GM12878 (cell line): Measurements from ENCODE around the gene FBLN5. TPM values are rescaled to one million over a fixed set of nuclear protein-coding genes. Genes with fewer than 3 reads are reported as not detected.

Experiments used
- ATAC-seq: fragments of 200-7000 bp; cut with Tn5 transposase; 3 replicates; pipeline ENCODE4 v1.9.1; 2020; ENCODE audit warnings: mild to moderate bottlenecking, moderate library complexity
- BruUV-seq: library from RNA; stranded (reverse); fragments of 400-500 nt; replicated peaks from 2 replicates; lab custom pipeline; 2021; lab: Mats Ljungman, UMichigan
- CTCF ChIA-PET: fragments of 300-600 bp; sonication (Branson Sonifier 250); formaldehyde crosslinking; extraction: SDS; loops from one replicate; lab custom pipeline; 2021; ENCODE audit warnings: inconsistent platforms; lab: Yijun Ruan, JAX
- POLR2A ChIA-PET: fragments of 350-600 bp; formaldehyde crosslinking; extraction: SDS; loops from one replicate; lab custom pipeline; 2021; ENCODE audit warnings: inconsistent platforms; lab: Charles Lee
- RAD21 ChIA-PET: fragments of 300-600 bp; sonication (Branson Sonifier 250); formaldehyde crosslinking; loops from one replicate; lab custom pipeline; 2023; ENCODE audit warnings: antibody characterized with exemption; ENCODE audit not compliant: unreplicated experiment; lab: Charles Lee
- SMC1A ChIA-PET: fragments of 300-600 bp; sonication (Branson Sonifier 250); formaldehyde crosslinking; loops from one replicate; lab custom pipeline; 2023; ENCODE audit not compliant: unreplicated experiment, uncharacterized antibody; lab: Charles Lee
- DNase-seq: peaks from one replicate; pipeline ENCODE4 v3.0.0-alpha.2; 2011; ENCODE audit warnings: low read depth, low spot score
- FAIRE-seq: peaks from 3 replicates; lab custom pipeline; 2011; peaks lifted over from hg19 to GRCh38; lab: Jason Lieb, UNC
- H2AFZ ChIP-seq: 2 replicates; pipeline ENCODE4 v1.6.0; 2011; ENCODE audit warnings: low read depth, low read length, control low read depth; ENCODE audit not compliant: control insufficient read depth
- H3K27ac ChIP-seq: 2 replicates; pipeline ENCODE4 v1.5.1; 2011; ENCODE audit warnings: control low read depth; ENCODE audit not compliant: control insufficient read depth, insufficient read depth
- H3K27me3 ChIP-seq, 2 experiments: replicated peaks in 1 of 2; 2 replicates each; pipeline versions ENCODE4 v1.6.0 to v1.6.1; 2011; ENCODE audit warnings: low read length in 1 of 2; ENCODE audit not compliant: control insufficient read depth in 2 of 2, insufficient read depth in 2 of 2
- H3K36me3 ChIP-seq, 2 experiments: 2 replicates each; pipeline ENCODE4 v1.5.1; 2011; ENCODE audit warnings: low read length in 1 of 2; ENCODE audit not compliant: control insufficient read depth in 2 of 2, insufficient read depth in 2 of 2
- H3K4me1 ChIP-seq: 2 replicates; pipeline ENCODE4 v1.6.1; 2011; ENCODE audit warnings: mild to moderate bottlenecking, low read length, moderate library complexity, mixed read lengths; ENCODE audit not compliant: control insufficient read depth, insufficient read depth
- H3K4me2 ChIP-seq: 2 replicates; pipeline ENCODE4 v1.6.0; 2011; ENCODE audit warnings: control low read depth; ENCODE audit not compliant: control insufficient read depth, insufficient read depth
- H3K4me3 ChIP-seq: fragments of 200-600 bp; sonication (generic); 2 replicates; pipeline ENCODE4 v1.5.1; 2016
- H3K79me2 ChIP-seq: 2 replicates; pipeline ENCODE4 v1.6.0; 2011; ENCODE audit warnings: low read length; ENCODE audit not compliant: control insufficient read depth, insufficient read depth
- H3K9ac ChIP-seq: 2 replicates; pipeline ENCODE4 v1.8.0; 2011; ENCODE audit warnings: low read length, control low read depth, mixed read lengths; ENCODE audit not compliant: control insufficient read depth, insufficient read depth
- H3K9me3 ChIP-seq: replicated peaks from 3 replicates; pipeline ENCODE4 v1.5.1; 2011; ENCODE audit warnings: mild to moderate bottlenecking, low read length; ENCODE audit not compliant: control insufficient read depth, insufficient read depth
- H4K20me1 ChIP-seq: 2 replicates; pipeline ENCODE4 v1.6.0; 2011; ENCODE audit not compliant: control insufficient read depth, insufficient read depth
- FOXM1 ChIP-seq: IDR thresholded peaks from 2 replicates; pipeline ENCODE4 v1.6.1; 2012; ENCODE audit warnings: low read depth, mild to moderate bottlenecking, inconsistent platforms, low read length, moderate library complexity
- IRF3 ChIP-seq: fragments of 450-650 bp; IDR thresholded peaks from 2 replicates; pipeline ENCODE4 v1.6.1; 2014; ENCODE audit warnings: mild to moderate bottlenecking
- KLF5 ChIP-seq: fragments of 450-650 bp; IDR thresholded peaks from 2 replicates; pipeline ENCODE4 v1.6.1; 2014; ENCODE audit warnings: mild to moderate bottlenecking; ENCODE audit not compliant: partially characterized antibody
- MYC ChIP-seq: IDR thresholded peaks from 2 replicates; pipeline ENCODE4 v1.6.1; 2011; ENCODE audit warnings: mild to moderate bottlenecking, low read length, moderate library complexity, inconsistent platforms; ENCODE audit not compliant: insufficient read depth, insufficient replicate concordance, insufficient read length, severe bottlenecking
- RCOR1 ChIP-seq: conservative IDR thresholded peaks from 2 replicates; pipeline ENCODE4 v1.6.1; 2012; ENCODE audit warnings: low read depth, low read length, improper control_type of control experiment
- SREBF2 ChIP-seq: IDR thresholded peaks from 2 replicates; pipeline ENCODE4 v1.6.1; 2012; ENCODE audit warnings: mild to moderate bottlenecking, low read length
- SRF ChIP-seq, 2 experiments: IDR thresholded peaks; 2 replicates each; pipeline ENCODE4 v1.6.1; 2011; ENCODE audit warnings: low read depth in 2 of 2, low read length in 2 of 2, mild to moderate bottlenecking in 1 of 2, moderate library complexity in 1 of 2
- SUZ12 ChIP-seq: fragments of 200-600 bp; sonication (generic); IDR thresholded peaks from one replicate; pipeline ENCODE4 v1.6.1; 2018; ENCODE audit warnings: antibody characterized with exemption, mild to moderate bottlenecking; ENCODE audit not compliant: unreplicated experiment
- TAF1 ChIP-seq: IDR thresholded peaks from 2 replicates; pipeline ENCODE4 v1.6.1; 2011; ENCODE audit warnings: mild to moderate bottlenecking, low read depth, low read length, borderline replicate concordance
- in situ Hi-C: fragments of 300-500 bp; cut with MboI; formaldehyde crosslinking; loops from 9 replicates; pipeline ENCODE4 v1.14.3; 2018; ENCODE audit warnings: mixed read lengths
- intact Hi-C: fragments of 100-400 bp; cut with micrococcal nuclease; formaldehyde crosslinking; loops from one replicate; pipeline ENCODE4 v1.14.2; 2022; ENCODE audit not compliant: unreplicated experiment
- polyA plus RNA-seq, 11 experiments: library from polyadenylated mRNA; depleted of rRNA in 4 of 11; unstranded in 6 of 11; stranded (reverse) in 5 of 11; fragments of >200 nt; fragmentation: Nextera tagmentation in 4 of 11; fragmentation: Illumina TruSeq in 1 of 11; extraction: Ambion mirVana in 4 of 11; extraction: Trizol in 1 of 11; gene quantifications; 1 replicate in 1 of 11; 2 replicates in 10 of 11; pipeline versions ENCODE4 v1.2.1 to v1.2.3, GENCODE V29; 2011 to 2016; ENCODE audit warnings: inconsistent platforms in 2 of 11, missing spikeins in 2 of 11, low read depth in 1 of 11
- total RNA-seq, 4 experiments: library from RNA; depleted of rRNA in 3 of 4; stranded (reverse); fragments of >200 nt in 3 of 4; fragmentation: Illumina TruSeq in 1 of 4; extraction: Trizol in 1 of 4; gene quantifications; 2 replicates each; pipeline versions ENCODE4 v1.2.1 to v1.2.3, GENCODE V29; 2013 to 2021
- TF ChIP-seq, protein P1 (sequence below): IDR thresholded peaks from 2 replicates; pipeline ENCODE4 v1.6.1; 2012; ENCODE audit warnings: improper control_type of control experiment, low read depth, low read length; ENCODE audit not compliant: insufficient replicate concordance
- TF ChIP-seq, protein P2 (sequence below): fragments of 450-650 bp; formaldehyde crosslinking; IDR thresholded peaks from 2 replicates; pipeline ENCODE4 v1.4.0; 2020; ENCODE audit warnings: mild to moderate bottlenecking, moderate library complexity

Gene FBLN5
- total and polyA plus RNA-seq, 10 of the 15 experiments (the other 5 are each of a cell fraction or from before 2014, with no cell fraction given): 0.03 to 0.64 (median 0.24) TPM

GRCh38 chr14:91841065-91841464 lies 106.4 kb downstream of the FBLN5 start:
- DNase-seq (no peak), ATAC-seq (no peak), FAIRE-seq (no peak)
- Histone ChIP-seq H4K20me1 (no peaks in the 10 kb centered on the region), H3K27ac (no peak overlapping the region), H2AFZ (no peak overlapping the region), H3K4me3 (no peak overlapping the region), H3K9ac (no peak overlapping the region), H3K79me2 (no peaks in the 10 kb centered on the region), H3K36me3 (no peaks in the 10 kb centered on the region), H3K4me2 (no peak overlapping the region), H3K9me3 (peaks cover 3% of the 10 kb centered on the region; the same call in 2 of the 3 replicates), H3K27me3 (peaks cover 0 to under 1% of the 10 kb centered on the region in 2 experiments; a peak in 1 of 4 replicates), H3K4me1 (peaks cover 17% of the 10 kb centered on the region)
- intact Hi-C loops (no loop called here), in situ Hi-C loops (no loop called here)
- SMC1A ChIA-PET: interaction anchor here (0.5 to 1.0 kb wide), 2 partner anchors 10 to 492 kb away, joined by 3 read pairs; no protein-coding TSS in a partner anchor
- POLR2A ChIA-PET: interaction anchor here (0.5 kb wide), 1 partner anchor 789 kb away, joined by 3 read pairs; no protein-coding TSS in a partner anchor
- no peak for TF ChIP-seq IRF3
- no peak for TF ChIP-seq TAF1
- no peak for TF ChIP-seq RCOR1
- TF ChIP-seq SREBF2: no peak
- TF ChIP-seq, protein P1, sequence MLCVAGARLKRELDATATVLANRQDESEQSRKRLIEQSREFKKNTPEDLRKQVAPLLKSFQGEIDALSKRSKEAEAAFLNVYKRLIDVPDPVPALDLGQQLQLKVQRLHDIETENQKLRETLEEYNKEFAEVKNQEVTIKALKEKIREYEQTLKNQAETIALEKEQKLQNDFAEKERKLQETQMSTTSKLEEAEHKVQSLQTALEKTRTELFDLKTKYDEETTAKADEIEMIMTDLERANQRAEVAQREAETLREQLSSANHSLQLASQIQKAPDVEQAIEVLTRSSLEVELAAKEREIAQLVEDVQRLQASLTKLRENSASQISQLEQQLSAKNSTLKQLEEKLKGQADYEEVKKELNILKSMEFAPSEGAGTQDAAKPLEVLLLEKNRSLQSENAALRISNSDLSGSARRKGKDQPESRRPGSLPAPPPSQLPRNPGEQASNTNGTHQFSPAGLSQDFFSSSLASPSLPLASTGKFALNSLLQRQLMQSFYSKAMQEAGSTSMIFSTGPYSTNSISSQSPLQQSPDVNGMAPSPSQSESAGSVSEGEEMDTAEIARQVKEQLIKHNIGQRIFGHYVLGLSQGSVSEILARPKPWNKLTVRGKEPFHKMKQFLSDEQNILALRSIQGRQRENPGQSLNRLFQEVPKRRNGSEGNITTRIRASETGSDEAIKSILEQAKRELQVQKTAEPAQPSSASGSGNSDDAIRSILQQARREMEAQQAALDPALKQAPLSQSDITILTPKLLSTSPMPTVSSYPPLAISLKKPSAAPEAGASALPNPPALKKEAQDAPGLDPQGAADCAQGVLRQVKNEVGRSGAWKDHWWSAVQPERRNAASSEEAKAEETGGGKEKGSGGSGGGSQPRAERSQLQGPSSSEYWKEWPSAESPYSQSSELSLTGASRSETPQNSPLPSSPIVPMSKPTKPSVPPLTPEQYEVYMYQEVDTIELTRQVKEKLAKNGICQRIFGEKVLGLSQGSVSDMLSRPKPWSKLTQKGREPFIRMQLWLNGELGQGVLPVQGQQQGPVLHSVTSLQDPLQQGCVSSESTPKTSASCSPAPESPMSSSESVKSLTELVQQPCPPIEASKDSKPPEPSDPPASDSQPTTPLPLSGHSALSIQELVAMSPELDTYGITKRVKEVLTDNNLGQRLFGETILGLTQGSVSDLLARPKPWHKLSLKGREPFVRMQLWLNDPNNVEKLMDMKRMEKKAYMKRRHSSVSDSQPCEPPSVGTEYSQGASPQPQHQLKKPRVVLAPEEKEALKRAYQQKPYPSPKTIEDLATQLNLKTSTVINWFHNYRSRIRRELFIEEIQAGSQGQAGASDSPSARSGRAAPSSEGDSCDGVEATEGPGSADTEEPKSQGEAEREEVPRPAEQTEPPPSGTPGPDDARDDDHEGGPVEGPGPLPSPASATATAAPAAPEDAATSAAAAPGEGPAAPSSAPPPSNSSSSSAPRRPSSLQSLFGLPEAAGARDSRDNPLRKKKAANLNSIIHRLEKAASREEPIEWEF: no peak
- TF ChIP-seq, protein P2, sequence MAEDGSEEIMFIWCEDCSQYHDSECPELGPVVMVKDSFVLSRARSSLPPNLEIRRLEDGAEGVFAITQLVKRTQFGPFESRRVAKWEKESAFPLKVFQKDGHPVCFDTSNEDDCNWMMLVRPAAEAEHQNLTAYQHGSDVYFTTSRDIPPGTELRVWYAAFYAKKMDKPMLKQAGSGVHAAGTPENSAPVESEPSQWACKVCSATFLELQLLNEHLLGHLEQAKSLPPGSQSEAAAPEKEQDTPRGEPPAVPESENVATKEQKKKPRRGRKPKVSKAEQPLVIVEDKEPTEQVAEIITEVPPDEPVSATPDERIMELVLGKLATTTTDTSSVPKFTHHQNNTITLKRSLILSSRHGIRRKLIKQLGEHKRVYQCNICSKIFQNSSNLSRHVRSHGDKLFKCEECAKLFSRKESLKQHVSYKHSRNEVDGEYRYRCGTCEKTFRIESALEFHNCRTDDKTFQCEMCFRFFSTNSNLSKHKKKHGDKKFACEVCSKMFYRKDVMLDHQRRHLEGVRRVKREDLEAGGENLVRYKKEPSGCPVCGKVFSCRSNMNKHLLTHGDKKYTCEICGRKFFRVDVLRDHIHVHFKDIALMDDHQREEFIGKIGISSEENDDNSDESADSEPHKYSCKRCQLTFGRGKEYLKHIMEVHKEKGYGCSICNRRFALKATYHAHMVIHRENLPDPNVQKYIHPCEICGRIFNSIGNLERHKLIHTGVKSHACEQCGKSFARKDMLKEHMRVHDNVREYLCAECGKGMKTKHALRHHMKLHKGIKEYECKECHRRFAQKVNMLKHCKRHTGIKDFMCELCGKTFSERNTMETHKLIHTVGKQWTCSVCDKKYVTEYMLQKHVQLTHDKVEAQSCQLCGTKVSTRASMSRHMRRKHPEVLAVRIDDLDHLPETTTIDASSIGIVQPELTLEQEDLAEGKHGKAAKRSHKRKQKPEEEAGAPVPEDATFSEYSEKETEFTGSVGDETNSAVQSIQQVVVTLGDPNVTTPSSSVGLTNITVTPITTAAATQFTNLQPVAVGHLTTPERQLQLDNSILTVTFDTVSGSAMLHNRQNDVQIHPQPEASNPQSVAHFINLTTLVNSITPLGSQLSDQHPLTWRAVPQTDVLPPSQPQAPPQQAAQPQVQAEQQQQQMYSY (CRISPR knock-in tag): no peak
- TF ChIP-seq SUZ12: no peak
- TF ChIP-seq MYC: no peak
- TF ChIP-seq KLF5: no peak
- no peak for TF ChIP-seq FOXM1
- TF ChIP-seq SRF (IDR thresholded peaks at IDR 0.05; ENCODE audit: low read depth in 2 of 2, low read length in 2 of 2): no peak
- BruUV-seq: no TSS peak
- CTCF ChIA-PET: interaction anchor here (1.2 kb wide), 1 partner anchor 12 kb away, joined by 6 read pairs; no protein-coding TSS in a partner anchor
- RAD21 ChIA-PET: no interaction called here
